HG02571 (cell line): ENCODE results near the gene IFIT1.
"Not testable (repeated sequence)": the region's sequence is repeated elsewhere in the genome, so short reads cannot be mapped to it uniquely, and the experiment has no call there.

ENCODE experiments used
- ATAC-seq: cut with Tn5 transposase; IDR thresholded peaks from one replicate; pipeline ENCODE4 v1.9.1; 2021; ENCODE audit warnings: mild to moderate bottlenecking, moderate library complexity; ENCODE audit not compliant: unreplicated experiment

IFIT1 gene

DNA sequence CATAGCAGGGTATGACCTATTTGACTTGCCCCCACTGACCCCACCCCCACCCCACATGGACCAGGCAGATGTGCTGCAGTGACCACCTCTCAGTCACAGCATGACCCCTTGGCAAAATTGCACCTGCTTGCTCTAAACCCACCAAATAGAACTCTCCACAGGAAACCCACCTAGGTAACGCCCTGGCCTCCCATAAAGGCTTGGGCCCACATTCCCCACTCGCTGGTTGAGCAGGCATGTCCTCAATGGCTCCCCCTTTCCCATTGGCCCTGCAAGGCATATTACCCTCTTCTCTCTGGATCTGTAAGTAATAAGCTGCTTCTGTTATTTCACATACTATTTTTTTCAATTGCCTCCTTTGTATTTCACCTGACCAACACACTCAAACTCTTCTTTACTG, 2.7 kb downstream of the IFIT1 start:
- no peak for ATAC-seq

DNA sequence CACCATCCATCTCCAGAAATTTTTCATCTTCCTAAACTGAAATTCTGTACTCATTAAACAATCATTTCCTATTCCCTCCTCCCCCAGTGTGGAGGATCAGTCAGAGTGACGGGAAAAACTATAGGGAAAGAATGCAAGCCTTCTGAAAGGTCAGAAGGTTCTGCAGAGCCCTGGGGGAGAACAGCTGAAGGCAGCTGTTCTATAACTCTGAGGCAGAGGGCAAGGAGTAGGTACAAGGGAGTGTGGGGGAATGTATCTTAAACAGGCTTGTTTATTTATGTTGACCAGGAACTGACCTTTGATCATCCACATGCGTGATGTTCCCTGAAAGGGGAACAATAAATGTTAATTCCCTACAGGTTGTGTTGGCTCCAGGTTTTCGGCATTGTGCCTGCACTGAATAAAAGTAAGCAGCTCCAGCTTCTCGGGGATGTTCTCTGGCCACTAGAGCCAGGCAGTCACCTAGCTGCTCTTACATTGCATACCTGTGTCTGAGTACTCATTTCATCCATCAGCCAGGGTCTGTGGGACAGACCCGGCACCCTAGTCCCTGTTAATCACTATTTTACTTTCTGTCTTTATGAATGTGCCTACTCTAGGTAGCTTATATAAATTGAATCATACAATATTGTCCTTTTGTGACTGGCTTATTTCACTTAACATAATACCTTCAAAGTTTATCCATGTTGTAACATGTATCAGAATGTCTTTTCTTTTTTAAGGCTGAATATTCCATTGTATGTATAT, 5.8 kb downstream of the IFIT1 start:
- no peak for ATAC-seq

DNA sequence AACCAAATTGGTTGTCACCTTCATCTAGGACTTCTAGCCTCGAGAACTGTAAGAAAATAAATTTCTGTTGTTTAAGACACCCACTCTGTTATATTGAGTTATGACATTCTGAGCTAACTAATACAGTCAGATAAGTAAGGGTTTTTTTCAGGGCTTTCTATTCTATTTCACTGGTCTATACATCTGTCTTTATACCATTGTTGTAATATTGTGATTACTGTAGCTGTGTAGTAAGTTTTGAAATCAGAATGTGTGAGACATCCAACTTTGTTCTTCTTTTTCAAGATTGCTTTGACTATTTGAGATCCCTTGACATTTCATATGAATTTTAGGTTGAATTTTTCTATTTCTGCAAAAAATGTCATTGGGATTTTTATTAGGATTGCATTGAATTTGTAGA, 7.5 kb downstream of the IFIT1 start:
- ATAC-seq, result no peak

DNA sequence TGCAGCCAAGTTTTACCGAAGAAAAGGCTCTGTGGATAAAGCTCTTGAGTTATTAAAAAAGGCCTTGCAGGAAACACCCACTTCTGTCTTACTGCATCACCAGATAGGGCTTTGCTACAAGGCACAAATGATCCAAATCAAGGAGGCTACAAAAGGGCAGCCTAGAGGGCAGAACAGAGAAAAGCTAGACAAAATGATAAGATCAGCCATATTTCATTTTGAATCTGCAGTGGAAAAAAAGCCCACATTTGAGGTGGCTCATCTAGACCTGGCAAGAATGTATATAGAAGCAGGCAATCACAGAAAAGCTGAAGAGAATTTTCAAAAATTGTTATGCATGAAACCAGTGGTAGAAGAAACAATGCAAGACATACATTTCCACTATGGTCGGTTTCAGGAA, 10.6 kb downstream of the IFIT1 start:
- ATAC-seq, result no peak

DNA sequence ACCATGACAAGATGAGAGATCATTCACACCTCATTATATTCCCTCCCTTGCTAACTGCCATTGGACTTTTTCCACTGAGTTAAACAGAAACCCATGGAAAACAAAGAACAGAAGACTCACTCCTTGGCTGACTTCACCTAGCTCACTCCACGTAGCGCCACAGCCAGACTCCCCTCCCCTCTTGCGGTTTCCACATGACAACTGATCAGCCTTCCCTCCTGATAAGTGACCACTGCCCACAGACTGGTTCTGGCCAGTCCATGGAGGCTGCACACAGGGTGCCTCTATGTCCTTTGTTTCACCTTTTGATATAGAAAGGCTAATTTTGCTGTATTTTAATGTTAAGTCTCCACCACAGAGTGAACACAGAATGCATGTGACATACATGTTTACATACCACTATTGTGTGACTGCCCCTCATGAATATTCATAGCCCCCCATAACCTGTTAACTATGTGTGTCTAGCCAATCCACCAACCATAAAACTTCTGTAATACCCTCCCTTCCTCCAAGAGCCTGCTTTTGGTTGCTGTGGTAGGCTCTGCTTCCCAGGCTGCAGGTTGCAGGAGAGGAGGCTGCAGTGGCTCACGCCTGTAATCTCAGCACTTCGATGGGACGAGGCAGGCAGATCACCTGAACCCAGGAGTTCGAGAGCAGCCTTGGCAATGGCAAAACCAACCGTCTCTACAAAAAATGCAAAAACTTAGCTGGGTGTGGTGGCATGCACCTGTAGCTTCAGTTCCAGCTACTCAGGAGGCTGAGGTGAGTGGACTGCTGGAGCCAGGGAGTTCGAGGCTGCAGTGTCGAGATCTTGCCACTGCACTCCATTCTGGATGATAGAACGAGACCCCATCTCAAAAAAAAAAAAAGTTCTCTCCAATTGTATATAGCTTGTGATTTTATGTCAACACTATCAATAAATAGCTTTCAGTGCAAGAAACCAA, 12.0 kb downstream of the IFIT1 start:
- ATAC-seq, result no peak

GRCh38 chr10:89406178-89406577, 13.8 kb downstream of the IFIT1 start:
- not testable (repeated sequence) for ATAC-seq

DNA sequence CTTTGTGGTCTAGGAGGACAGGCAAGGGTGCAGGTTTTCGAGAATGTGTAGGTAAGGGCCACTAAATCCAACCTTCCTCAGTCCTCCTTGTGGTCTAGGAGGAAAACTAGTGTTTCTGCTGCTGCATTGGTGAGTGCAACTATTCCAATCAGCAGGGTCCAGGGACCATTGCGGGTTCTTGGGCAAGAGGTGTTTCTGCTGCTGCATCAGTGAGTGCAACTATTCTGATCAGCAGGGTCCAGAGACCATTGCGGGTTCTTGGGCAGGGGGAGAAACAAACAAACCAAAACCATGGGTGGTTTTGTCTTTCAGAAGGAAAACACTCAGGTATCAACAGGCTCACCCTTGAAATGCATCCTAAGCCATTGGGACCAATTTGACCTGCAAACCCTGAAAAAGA, 15.4 kb downstream of the IFIT1 start:
- ATAC-seq, result not testable (repeated sequence)

- ATAC-seq, result not testable (repeated sequence)
Observed at GRCh38 chr10:89409282-89409681, 16.9 kb downstream of the IFIT1 start.

GRCh38 chr10:89410551-89410950, 18.1 kb downstream of the IFIT1 start:
- ATAC-seq, result not testable (repeated sequence)

DNA sequence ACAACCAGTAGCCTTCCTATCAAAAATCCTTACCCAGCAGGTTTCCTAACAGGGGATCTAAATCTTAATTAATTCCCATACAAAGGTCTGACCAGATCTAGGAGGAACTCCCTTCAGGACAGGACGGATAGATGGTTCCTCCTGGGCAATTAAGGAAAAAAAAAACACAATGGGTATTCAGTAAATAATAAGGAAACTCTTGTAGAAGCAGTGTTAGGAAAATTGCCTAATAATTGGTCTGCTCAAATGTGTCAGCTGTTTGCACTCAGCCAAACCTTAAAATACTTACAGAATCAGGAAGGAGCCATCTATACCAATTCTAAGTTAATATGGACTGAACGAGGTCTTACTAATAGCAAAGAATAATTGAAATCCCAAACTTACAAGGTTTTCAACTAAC, 18.7 kb downstream of the IFIT1 start:
- not testable (repeated sequence) for ATAC-seq

- not testable (repeated sequence) for ATAC-seq
Observed at GRCh38 chr10:89412276-89412675, 19.9 kb downstream of the IFIT1 start.

GRCh38 chr10:89413398-89413912, 21.0 kb downstream of the IFIT1 start:
- no peak for ATAC-seq

DNA sequence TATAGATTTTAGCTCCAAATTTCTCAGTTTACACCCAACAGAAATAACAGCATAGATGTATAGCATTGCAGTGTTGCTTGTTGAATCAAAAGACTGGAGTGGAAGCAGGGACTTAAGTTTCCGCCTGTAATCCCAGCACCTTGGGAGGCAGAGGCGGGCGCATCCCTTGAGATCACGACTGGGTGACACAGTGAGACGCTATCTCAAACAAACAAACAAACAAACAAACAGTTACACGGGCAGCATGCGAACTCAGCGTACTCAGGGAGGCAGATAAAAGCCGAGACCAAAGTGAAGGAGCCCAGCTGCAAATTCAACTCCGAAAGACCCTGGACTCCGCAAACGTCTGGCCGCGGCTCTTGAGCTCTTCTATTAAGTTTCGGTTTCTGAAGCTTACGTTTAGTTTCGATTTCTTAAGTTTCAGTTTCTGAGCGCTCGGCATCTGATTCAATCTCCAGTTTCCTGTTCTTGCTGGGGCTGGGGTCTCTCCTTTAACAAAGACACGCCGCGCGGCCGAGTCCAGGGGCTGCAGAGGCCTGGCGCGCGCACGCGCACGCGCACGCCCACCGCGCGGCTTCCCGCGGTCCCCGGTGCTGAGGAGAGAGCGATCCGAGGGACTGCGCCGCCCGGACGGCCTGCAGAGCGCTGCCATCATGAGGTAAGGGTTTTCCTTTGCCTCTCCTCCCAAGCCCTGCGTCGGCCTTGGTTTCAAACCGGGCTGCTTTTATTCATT, 21.9 kb downstream of the IFIT1 start, which contains the start of gene IFIT5:
Gene IFIT5 (plus strand): TSS at position 423 of the 733 bp plus-strand sequence. CDS start 231 bp downstream, at position 654.
- peak; percentile 80 for ATAC-seq

GRCh38 chr10:89414879-89415821, 22.7 kb downstream of the IFIT1 start:
- ATAC-seq, result peak; percentile 35

- ATAC-seq, result no peak
Observed at GRCh38 chr10:89416465-89416864, 24.0 kb downstream of the IFIT1 start.

GRCh38 chr10:89419548-89419947, 27.1 kb downstream of the IFIT1 start:
- ATAC-seq, result no peak

DNA sequence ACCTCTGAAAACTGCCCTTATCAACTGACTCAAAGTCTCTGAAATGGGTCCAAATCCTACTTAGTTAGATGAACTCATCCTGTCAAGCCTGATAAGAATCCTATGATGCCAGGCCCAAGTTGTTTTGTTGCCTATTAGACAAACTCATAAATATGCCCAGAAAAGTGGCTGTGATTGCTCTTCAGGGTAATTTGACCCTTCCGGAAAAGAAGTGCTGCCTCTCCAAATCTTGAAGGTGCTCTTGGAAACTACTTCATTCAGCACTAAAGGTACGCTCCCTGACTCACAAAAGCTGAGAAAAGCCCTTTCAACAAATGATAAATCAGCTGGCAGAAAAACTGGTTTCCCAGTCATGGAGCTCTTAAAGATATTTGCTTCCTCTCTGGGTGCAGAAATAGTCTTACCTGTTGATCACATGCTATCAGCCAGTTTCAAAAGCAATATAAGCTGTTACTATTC, 28.6 kb downstream of the IFIT1 start:
- no peak for ATAC-seq

- no peak for ATAC-seq
Observed at GRCh38 chr10:89425000-89425399, 32.6 kb downstream of the IFIT1 start.

DNA sequence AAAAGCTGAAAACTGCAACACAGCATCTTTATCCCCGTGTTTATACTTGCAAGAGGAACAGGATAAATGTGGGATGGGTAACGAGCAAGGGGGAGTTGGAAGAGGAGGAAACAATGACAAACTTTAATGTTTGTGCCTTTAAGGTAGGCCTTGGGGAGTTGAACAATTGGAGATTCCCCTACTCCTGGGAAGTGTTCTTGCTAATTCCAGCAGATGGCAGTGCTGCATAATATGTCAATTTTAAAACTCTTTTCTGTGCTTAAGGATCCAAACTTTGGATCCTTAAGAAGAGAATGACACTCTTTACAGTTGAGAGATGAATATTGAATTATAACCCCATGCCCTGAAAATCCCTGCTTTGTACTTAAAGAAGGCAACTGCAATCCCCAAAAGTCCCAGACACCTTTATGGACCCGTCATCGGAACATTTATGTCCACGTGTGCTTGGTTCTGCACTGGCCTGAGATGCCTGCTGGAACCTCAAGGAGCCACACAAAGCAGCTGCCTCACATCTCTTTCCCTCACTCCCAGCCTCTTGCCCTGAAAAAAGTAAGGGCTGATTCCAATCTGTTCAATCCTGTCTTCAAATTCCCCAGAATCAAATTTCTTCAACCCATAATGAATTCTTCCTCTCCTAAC, 33.9 kb downstream of the IFIT1 start:
- ATAC-seq, result no peak
